GM12801 (cell line): ENCODE results near the gene CSNK1G1.

Experiments used
- CTCF ChIP-seq: IDR thresholded peaks from one replicate; pipeline ENCODE4 v1.5.1; 2011; ENCODE audit warnings: control low read depth; ENCODE audit not compliant: insufficient read length; ENCODE audit errors: extremely low read depth

CSNK1G1 gene

GRCh38 chr15:64236156-64236894, 119.6 kb downstream of the CSNK1G1 start:
- no peak for TF ChIP-seq CTCF

DNA sequence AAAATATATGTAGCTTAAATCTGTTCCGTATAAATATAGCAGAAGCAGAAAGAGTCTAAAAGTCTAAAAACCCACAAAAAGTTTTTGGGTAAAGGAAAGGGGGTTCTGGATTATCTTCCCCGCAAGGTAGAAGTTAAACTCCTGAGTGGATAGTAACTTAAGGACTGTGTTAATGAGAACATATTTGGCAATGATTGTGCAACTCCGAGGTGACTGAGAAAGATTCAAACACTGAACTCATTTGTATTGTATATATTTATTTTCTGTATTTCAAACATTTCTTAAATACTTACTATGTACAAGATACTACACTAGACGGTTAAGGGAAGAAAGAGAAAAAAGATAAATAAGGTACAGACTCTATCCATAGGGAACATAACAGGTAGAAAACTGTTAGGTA, 120.4 kb downstream of the CSNK1G1 start:
- TF ChIP-seq CTCF = no peak

- no peak for TF ChIP-seq CTCF
Observed at GRCh38 chr15:64233299-64233698, 122.7 kb downstream of the CSNK1G1 start.

- no peak for TF ChIP-seq CTCF
Observed at GRCh38 chr15:64232400-64232799, 123.6 kb downstream of the CSNK1G1 start.

DNA sequence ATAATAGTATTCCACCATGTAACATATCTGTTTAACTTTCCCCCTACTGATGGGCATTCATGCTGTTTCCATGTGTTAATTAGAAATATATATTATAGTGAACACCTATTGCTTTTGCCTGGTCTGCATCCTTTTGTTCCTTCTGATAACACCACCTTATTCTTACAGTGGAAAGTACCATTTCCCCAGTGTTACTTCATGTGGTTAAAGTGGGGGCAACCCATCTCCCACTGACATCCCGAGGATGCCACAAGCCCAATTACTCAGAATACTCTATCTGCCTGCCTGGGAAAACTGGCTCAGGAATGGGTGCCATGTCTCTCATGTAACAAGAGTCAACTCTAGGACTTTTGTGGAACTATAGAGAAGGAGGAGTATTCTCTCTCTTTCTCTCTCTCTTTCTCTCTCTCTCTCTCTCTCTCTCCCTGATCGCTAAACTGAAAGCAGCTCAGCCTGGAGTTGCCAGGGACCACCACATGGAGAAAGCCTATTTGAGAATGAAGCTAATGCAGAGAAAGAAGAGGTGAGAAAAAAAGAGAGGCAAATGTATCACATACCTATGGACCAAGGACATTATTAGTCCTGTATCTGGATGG, 126.7 kb downstream of the CSNK1G1 start:
- TF ChIP-seq CTCF = no peak

- no peak for TF ChIP-seq CTCF
Observed at GRCh38 chr15:64225804-64226203, 130.2 kb downstream of the CSNK1G1 start.

- no peak for TF ChIP-seq CTCF
Observed at GRCh38 chr15:64224511-64224910, 131.5 kb downstream of the CSNK1G1 start.
